WTC11 (cell line): Measurements from ENCODE around the gene BPGM.

ENCODE experiments used
- NR2C2 ChIP-seq: sonication (generic); formaldehyde crosslinking; IDR thresholded peaks from 2 replicates; pipeline ENCODE4 v1.8.0; 2022; ENCODE audit warnings: mild to moderate bottlenecking, missing genetic modification reagents
- TF ChIP-seq, protein P1 (sequence below): sonication (generic); formaldehyde crosslinking; IDR thresholded peaks from 2 replicates; pipeline ENCODE4 v1.8.1; 2023; ENCODE audit warnings: mild to moderate bottlenecking, missing genetic modification reagents
- TF ChIP-seq, protein P2 (sequence below): sonication (generic); formaldehyde crosslinking; IDR thresholded peaks from 2 replicates; pipeline ENCODE4 v1.8.1; 2022; ENCODE audit warnings: mild to moderate bottlenecking, moderate library complexity, missing genetic modification reagents

DNA sequence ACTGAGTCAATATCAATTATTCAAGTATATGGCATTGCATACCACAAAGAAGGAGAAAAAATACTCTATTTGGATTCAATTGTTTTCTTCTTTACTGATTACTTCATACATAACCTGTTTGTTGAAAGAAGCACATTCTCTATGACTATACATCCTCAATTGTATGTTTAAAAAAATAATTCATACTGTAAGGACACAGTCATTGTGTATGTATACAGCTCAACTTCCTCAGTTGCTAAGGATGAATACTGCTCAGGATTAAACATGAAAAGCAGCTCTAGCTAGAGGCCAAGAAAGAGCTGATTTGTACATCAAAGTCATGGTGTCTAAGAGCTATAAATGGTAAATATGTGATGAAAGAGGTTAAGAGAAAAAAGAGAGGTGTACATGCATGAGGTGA is 15.8 kb upstream of the BPGM start:
- TF ChIP-seq, protein P1, sequence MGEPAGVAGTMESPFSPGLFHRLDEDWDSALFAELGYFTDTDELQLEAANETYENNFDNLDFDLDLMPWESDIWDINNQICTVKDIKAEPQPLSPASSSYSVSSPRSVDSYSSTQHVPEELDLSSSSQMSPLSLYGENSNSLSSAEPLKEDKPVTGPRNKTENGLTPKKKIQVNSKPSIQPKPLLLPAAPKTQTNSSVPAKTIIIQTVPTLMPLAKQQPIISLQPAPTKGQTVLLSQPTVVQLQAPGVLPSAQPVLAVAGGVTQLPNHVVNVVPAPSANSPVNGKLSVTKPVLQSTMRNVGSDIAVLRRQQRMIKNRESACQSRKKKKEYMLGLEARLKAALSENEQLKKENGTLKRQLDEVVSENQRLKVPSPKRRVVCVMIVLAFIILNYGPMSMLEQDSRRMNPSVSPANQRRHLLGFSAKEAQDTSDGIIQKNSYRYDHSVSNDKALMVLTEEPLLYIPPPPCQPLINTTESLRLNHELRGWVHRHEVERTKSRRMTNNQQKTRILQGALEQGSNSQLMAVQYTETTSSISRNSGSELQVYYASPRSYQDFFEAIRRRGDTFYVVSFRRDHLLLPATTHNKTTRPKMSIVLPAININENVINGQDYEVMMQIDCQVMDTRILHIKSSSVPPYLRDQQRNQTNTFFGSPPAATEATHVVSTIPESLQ: no peak
- no peak for TF ChIP-seq NR2C2 (CRISPR knock-in tag)
- TF ChIP-seq, protein P2, sequence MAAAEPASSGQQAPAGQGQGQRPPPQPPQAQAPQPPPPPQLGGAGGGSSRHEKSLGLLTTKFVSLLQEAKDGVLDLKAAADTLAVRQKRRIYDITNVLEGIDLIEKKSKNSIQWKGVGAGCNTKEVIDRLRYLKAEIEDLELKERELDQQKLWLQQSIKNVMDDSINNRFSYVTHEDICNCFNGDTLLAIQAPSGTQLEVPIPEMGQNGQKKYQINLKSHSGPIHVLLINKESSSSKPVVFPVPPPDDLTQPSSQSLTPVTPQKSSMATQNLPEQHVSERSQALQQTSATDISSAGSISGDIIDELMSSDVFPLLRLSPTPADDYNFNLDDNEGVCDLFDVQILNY: no peak
